T-cell (primary cell): ENCODE measurements around the gene RMND5A. TPM values are rescaled to one million over a fixed set of nuclear protein-coding genes. Genes with fewer than 3 reads are reported as not detected.
A peak's percentile ranks its signal among the peaks of the same experiment; 100 is the strongest.
"Not testable (repeated sequence)": the region's sequence is repeated elsewhere in the genome, so short reads cannot be mapped to it uniquely, and the experiment has no call there.

Experiments
- ATAC-seq, 4 experiments: fragments of 200-7000 bp in 3 of 4; fragments of 150-1000 bp in 1 of 4; cut with Tn5 transposase; replicated peaks in 1 of 4; 1 replicate in 3 of 4; 2 replicates in 1 of 4; pipeline ENCODE4 v1.10.0; 2021; ENCODE audit warnings: moderate library complexity in 3 of 4, mild to moderate bottlenecking in 2 of 4, moderate number of reproducible peaks in 1 of 4
- CTCF ChIA-PET, 2 donors: fragments of 300-600 bp; sonication (Branson Sonifier 250); formaldehyde crosslinking; loops; one replicate each; lab custom pipeline; 2022; ENCODE audit warnings: antibody characterized with exemption in 2 of 2; lab: Charles Lee
- POLR2A ChIA-PET, 2 donors: fragments of 300-600 bp; sonication (Branson Sonifier 250); formaldehyde crosslinking; loops; one replicate each; lab custom pipeline; 2022; ENCODE audit warnings: antibody characterized with exemption in 2 of 2; lab: Charles Lee
- DNase-seq, 35 experiments: peaks; one replicate each; pipeline versions ENCODE4 v3.0.0 to v3.0.0-alpha.2; 2013 to 2023
- H3K27ac ChIP-seq: one replicate; pipeline ENCODE4 v1.5.1; 2013; ENCODE audit warnings: low read length
- H3K27me3 ChIP-seq, 2 experiments: replicated peaks in 1 of 2; 1 replicate in 1 of 2; 2 replicates in 1 of 2; pipeline versions ENCODE4 v1.6.1 to v1.7.0; 2013; ENCODE audit warnings: low read length in 1 of 2, mixed read lengths in 1 of 2; ENCODE audit not compliant: control insufficient read depth in 2 of 2, insufficient read depth in 2 of 2; ENCODE audit errors: extremely low read depth in 1 of 2
- H3K36me3 ChIP-seq, 2 donors: 1 replicate in 1 of 2; 2 replicates in 1 of 2; pipeline versions ENCODE4 v1.6.1 to v1.7.0; 2013; ENCODE audit warnings: low read length in 1 of 2; ENCODE audit not compliant: control insufficient read depth in 2 of 2, insufficient read depth in 1 of 2; ENCODE audit errors: extremely low read depth in 1 of 2
- H3K4me1 ChIP-seq, 2 experiments: 1 replicate in 1 of 2; 2 replicates in 1 of 2; pipeline versions ENCODE4 v1.6.1 to v1.7.0; 2013; ENCODE audit warnings: low read length in 2 of 2, mixed read lengths in 1 of 2; ENCODE audit not compliant: insufficient read depth in 2 of 2, control insufficient read depth in 1 of 2; ENCODE audit errors: extremely low read depth in 1 of 2
- H3K4me3 ChIP-seq, 2 donors: 1 replicate in 1 of 2; 2 replicates in 1 of 2; pipeline versions ENCODE4 v1.5.1 to v1.7.0; 2013; ENCODE audit warnings: mild to moderate bottlenecking in 2 of 2, low read length in 1 of 2, moderate library complexity in 1 of 2; ENCODE audit not compliant: control insufficient read depth in 1 of 2; ENCODE audit errors: extremely low read depth in 1 of 2
- H3K9me3 ChIP-seq: 2 replicates; pipeline ENCODE4 v1.7.0; 2013
- H3K27ac Mint-ChIP-seq, 2 donors: one replicate each; pipeline ENCODE4 v1.8.0; 2020 to 2021; ENCODE audit warnings: mild to moderate bottlenecking in 2 of 2, mixed read lengths in 2 of 2
- H3K27me3 Mint-ChIP-seq, 2 donors: one replicate each; pipeline ENCODE4 v1.8.0; 2021 to 2022; ENCODE audit warnings: mixed read lengths in 2 of 2
- H3K36me3 Mint-ChIP-seq: one replicate; pipeline ENCODE4 v1.8.0; 2021; ENCODE audit warnings: mixed read lengths
- H3K4me1 Mint-ChIP-seq, 3 donors: one replicate each; pipeline ENCODE4 v1.8.0; 2020 to 2022; ENCODE audit warnings: mixed read lengths in 3 of 3, mild to moderate bottlenecking in 1 of 3
- H3K4me3 Mint-ChIP-seq, 3 donors: one replicate each; pipeline ENCODE4 v1.8.0; 2020 to 2022; ENCODE audit warnings: mild to moderate bottlenecking in 3 of 3, mixed read lengths in 3 of 3, moderate library complexity in 3 of 3
- H3K9me3 Mint-ChIP-seq, 3 donors: one replicate each; pipeline ENCODE4 v1.8.0; 2020 to 2022; ENCODE audit warnings: mixed read lengths in 3 of 3
- WGBS: methylation state at CpG from one replicate; pipeline ENCODE4 v1.1.5; 2013; ENCODE audit warnings: missing lambda C conversion rate; ENCODE audit not compliant: insufficient coverage; 5-methylcytosine and 5-hydroxymethylcytosine counted together
- total RNA-seq, 35 experiments: library from RNA in 6 of 35; stranded (reverse) in 6 of 35; fragments of 120-200 nt in 1 of 35; gene quantifications; one replicate each; pipeline versions ENCODE4 v1.2.1 to v1.2.4 and lab custom pipeline; 2013 to 2026

RMND5A gene
- total RNA-seq = 10 to 100 TPM; 27.0 to 37.3 (median 31.7) TPM
- total RNA-seq (2013) = 38.7 TPM
- total RNA-seq (lab: John Stamatoyannopoulos, UW) = 80.3 to 161 (median 127) reads per million in 29 experiments

GRCh38 chr2:86719637-86720539 is at the start of gene RMND5A:
RMND5A (plus strand) TSS chr2:86720291; CDS start chr2:86720668, 377 bp downstream.
- DNase-seq (peak; percentile 82 to 96 (median 90)), ATAC-seq (peak; percentile 88 to 89 (median 89))
- CTCF ChIA-PET, H3K36me3 Mint-ChIP-seq, H3K27me3 Mint-ChIP-seq, H3K36me3 ChIP-seq, H3K9me3 Mint-ChIP-seq, POLR2A ChIA-PET, H3K4me1 ChIP-seq, H3K9me3 ChIP-seq, H3K27me3 ChIP-seq, H3K4me1 Mint-ChIP-seq: not testable (repeated sequence)
- Mint-ChIP-seq H3K27ac (peak within 1 kb of the TSS; percentile 76 to 79), H3K4me3 (peak within 1 kb of the TSS; percentile 79 to 81 (median 81))
- Histone ChIP-seq H3K4me3 (peak within 1 kb of the TSS; percentile 51), H3K27ac (peak within 1 kb of the TSS; percentile 58)
- WGBS = 0% methylated on average over 5 of the region's 95 CpGs

- no peak overlapping the region for H3K4me3 Mint-ChIP-seq
- no peak overlapping the region for H3K27ac Mint-ChIP-seq
- Histone ChIP-seq H3K4me3 (no peak overlapping the region), H3K27me3 (no peaks in the 10 kb centered on the region), H3K4me1 (no peaks in the 10 kb centered on the region), H3K36me3 (no peaks in the 10 kb centered on the region), H3K27ac (no peak overlapping the region), H3K9me3 (no peaks in the 10 kb centered on the region)
- peaks cover 0 to 4% (median 0%) of the 10 kb centered on the region in 3 donors for H3K4me1 Mint-ChIP-seq
- ATAC-seq (no peak), DNase-seq (no peak)
- ChIA-PET POLR2A (no interaction called here), CTCF (no interaction called here)
- H3K36me3 Mint-ChIP-seq = no peaks in the 10 kb centered on the region
- WGBS = 100% methylated on average over 1 of the region's 5 CpGs
- no peaks in the 10 kb centered on the region for H3K27me3 Mint-ChIP-seq
- peaks cover 0 to 9% (median 0%) of the 10 kb centered on the region in 3 donors for H3K9me3 Mint-ChIP-seq
Observed at GRCh38 chr2:86671337-86671981, 48.6 kb upstream of the RMND5A start.

- Histone ChIP-seq H3K36me3 (no peaks in the 10 kb centered on the region), H3K4me1 (no peaks in the 10 kb centered on the region), H3K27ac (no peak overlapping the region), H3K4me3 (no peak overlapping the region), H3K9me3 (no peaks in the 10 kb centered on the region), H3K27me3 (no peaks in the 10 kb centered on the region)
- CTCF ChIA-PET = interaction anchor here in 1 of 2 donors (0.7 kb wide), 1 partner anchor 336 kb away, joined by 5 read pairs; no protein-coding TSS in a partner anchor
- H3K4me1 Mint-ChIP-seq = peaks cover 0 to 4% (median 0%) of the 10 kb centered on the region in 3 donors
- H3K27ac Mint-ChIP-seq = no peak overlapping the region
- DNase-seq (no peak), ATAC-seq (no peak)
- no CpG with 5 or more reads among the region's 3 CpGs for WGBS
- no peak overlapping the region for H3K4me3 Mint-ChIP-seq
- H3K27me3 Mint-ChIP-seq = no peaks in the 10 kb centered on the region
- H3K9me3 Mint-ChIP-seq = peaks cover 0 to 9% (median 0%) of the 10 kb centered on the region in 3 donors
- H3K36me3 Mint-ChIP-seq = no peaks in the 10 kb centered on the region
- POLR2A ChIA-PET = no interaction called here
Observed at GRCh38 chr2:86672027-86672545, 48.0 kb upstream of the RMND5A start.

- Histone ChIP-seq H3K4me3 (no peak overlapping the region), H3K36me3 (no peaks in the 10 kb centered on the region), H3K4me1 (no peaks in the 10 kb centered on the region), H3K27ac (no peak overlapping the region), H3K27me3 (no peaks in the 10 kb centered on the region), H3K9me3 (no peaks in the 10 kb centered on the region)
- Mint-ChIP-seq H3K9me3 (no peaks in the 10 kb centered on the region), H3K4me1 (peaks cover 0 to 4% (median 0%) of the 10 kb centered on the region in 3 donors), H3K36me3 (no peaks in the 10 kb centered on the region), H3K27ac (no peak overlapping the region), H3K27me3 (no peaks in the 10 kb centered on the region), H3K4me3 (no peak overlapping the region)
- POLR2A ChIA-PET = interaction anchor here in 1 of 2 donors (0.6 kb wide), 1 partner anchor 12 kb away, joined by 8 read pairs; no protein-coding TSS in a partner anchor
- CTCF ChIA-PET = no interaction called here
- ATAC-seq (no peak), DNase-seq (no peak)
- WGBS = no CpG with 5 or more reads among the region's 1 CpG
Observed at GRCh38 chr2:86673011-86673410, 47.1 kb upstream of the RMND5A start.

GRCh38 chr2:86673986-86674670 is 46.0 kb upstream of the RMND5A start:
- ChIA-PET POLR2A (no interaction called here), CTCF (no interaction called here)
- Histone ChIP-seq H3K27me3 (no peaks in the 10 kb centered on the region), H3K4me1 (no peaks in the 10 kb centered on the region), H3K27ac (no peak overlapping the region), H3K9me3 (no peaks in the 10 kb centered on the region), H3K4me3 (no peak overlapping the region), H3K36me3 (no peaks in the 10 kb centered on the region)
- no peaks in the 10 kb centered on the region for H3K36me3 Mint-ChIP-seq
- peaks cover 0 to 4% (median 0%) of the 10 kb centered on the region in 3 donors for H3K4me1 Mint-ChIP-seq
- 60% methylated on average over 1 of the region's 1 CpG for WGBS
- H3K27me3 Mint-ChIP-seq = no peaks in the 10 kb centered on the region
- H3K9me3 Mint-ChIP-seq = no peaks in the 10 kb centered on the region
- DNase-seq (no peak), ATAC-seq (no peak)
- H3K4me3 Mint-ChIP-seq = no peak overlapping the region
- H3K27ac Mint-ChIP-seq = no peak overlapping the region

- Histone ChIP-seq H3K27ac (no peak overlapping the region), H3K9me3 (no peaks in the 10 kb centered on the region), H3K27me3 (no peaks in the 10 kb centered on the region), H3K4me1 (no peaks in the 10 kb centered on the region), H3K4me3 (no peak overlapping the region), H3K36me3 (no peaks in the 10 kb centered on the region)
- Mint-ChIP-seq H3K4me1 (peaks cover 0 to 4% (median 0%) of the 10 kb centered on the region in 3 donors), H3K9me3 (no peaks in the 10 kb centered on the region), H3K27ac (no peak overlapping the region), H3K4me3 (no peak overlapping the region), H3K36me3 (no peaks in the 10 kb centered on the region), H3K27me3 (no peaks in the 10 kb centered on the region)
- ATAC-seq (no peak), DNase-seq (no peak)
- ChIA-PET POLR2A (no interaction called here), CTCF (no interaction called here)
- no CpG with 5 or more reads among the region's 2 CpGs for WGBS
Observed at GRCh38 chr2:86675104-86675503, 45.0 kb upstream of the RMND5A start.
